Esophagus muscularis mucosa (tissue), 3 donors: ENCODE data around the gene GCLC.

Experiments used
- POLR2AphosphoS5 ChIP-seq, 2 donors: sonication (generic); formaldehyde crosslinking; IDR thresholded peaks; one replicate each; pipeline ENCODE4 v1.6.1; 2017; ENCODE audit warnings: antibody characterized with exemption in 2 of 2
- TF ChIP-seq, protein P1 (sequence below), 3 experiments: fragments of 200-600 bp in 2 of 3; fragments of 450-650 bp in 1 of 3; sonication (generic) in 2 of 3; IDR thresholded peaks; one replicate each; pipeline ENCODE4 v1.5.1; 2017 to 2019; ENCODE audit warnings: antibody characterized with exemption in 3 of 3, mild to moderate bottlenecking in 2 of 3, moderate library complexity in 1 of 3

GRCh38 chr6:53497905-53498304 lies 47.0 kb downstream of the GCLC start:
- TF ChIP-seq, protein P1, sequence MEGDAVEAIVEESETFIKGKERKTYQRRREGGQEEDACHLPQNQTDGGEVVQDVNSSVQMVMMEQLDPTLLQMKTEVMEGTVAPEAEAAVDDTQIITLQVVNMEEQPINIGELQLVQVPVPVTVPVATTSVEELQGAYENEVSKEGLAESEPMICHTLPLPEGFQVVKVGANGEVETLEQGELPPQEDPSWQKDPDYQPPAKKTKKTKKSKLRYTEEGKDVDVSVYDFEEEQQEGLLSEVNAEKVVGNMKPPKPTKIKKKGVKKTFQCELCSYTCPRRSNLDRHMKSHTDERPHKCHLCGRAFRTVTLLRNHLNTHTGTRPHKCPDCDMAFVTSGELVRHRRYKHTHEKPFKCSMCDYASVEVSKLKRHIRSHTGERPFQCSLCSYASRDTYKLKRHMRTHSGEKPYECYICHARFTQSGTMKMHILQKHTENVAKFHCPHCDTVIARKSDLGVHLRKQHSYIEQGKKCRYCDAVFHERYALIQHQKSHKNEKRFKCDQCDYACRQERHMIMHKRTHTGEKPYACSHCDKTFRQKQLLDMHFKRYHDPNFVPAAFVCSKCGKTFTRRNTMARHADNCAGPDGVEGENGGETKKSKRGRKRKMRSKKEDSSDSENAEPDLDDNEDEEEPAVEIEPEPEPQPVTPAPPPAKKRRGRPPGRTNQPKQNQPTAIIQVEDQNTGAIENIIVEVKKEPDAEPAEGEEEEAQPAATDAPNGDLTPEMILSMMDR (IDR thresholded peaks at IDR 0.05) = no peak
- no peak for TF ChIP-seq POLR2AphosphoS5 (IDR thresholded peaks at IDR 0.05)
